HL-60 (cell line): Measurements from ENCODE around the gene MBNL1.

Experiments
- GABPA ChIP-seq: IDR thresholded peaks from 2 replicates; pipeline ENCODE4 v1.6.1; 2012; ENCODE audit warnings: low read depth
- POLR2AphosphoS5 ChIP-seq: IDR thresholded peaks from 2 replicates; pipeline ENCODE4 v1.6.1; 2012; ENCODE audit warnings: low read depth
- REST ChIP-seq: IDR thresholded peaks from 2 replicates; pipeline ENCODE4 v1.6.1; 2012; ENCODE audit warnings: low read depth; ENCODE audit not compliant: insufficient replicate concordance
- SPI1 ChIP-seq: IDR thresholded peaks from 2 replicates; pipeline ENCODE4 v1.6.1; 2012; ENCODE audit warnings: low read depth, mild to moderate bottlenecking, borderline replicate concordance
- TF ChIP-seq, protein P1 (sequence below): IDR thresholded peaks from one replicate; pipeline ENCODE4 v1.5.1; 2011; ENCODE audit warnings: low read length, control low read depth, inconsistent platforms; ENCODE audit not compliant: insufficient read depth

- TF ChIP-seq, protein P1, sequence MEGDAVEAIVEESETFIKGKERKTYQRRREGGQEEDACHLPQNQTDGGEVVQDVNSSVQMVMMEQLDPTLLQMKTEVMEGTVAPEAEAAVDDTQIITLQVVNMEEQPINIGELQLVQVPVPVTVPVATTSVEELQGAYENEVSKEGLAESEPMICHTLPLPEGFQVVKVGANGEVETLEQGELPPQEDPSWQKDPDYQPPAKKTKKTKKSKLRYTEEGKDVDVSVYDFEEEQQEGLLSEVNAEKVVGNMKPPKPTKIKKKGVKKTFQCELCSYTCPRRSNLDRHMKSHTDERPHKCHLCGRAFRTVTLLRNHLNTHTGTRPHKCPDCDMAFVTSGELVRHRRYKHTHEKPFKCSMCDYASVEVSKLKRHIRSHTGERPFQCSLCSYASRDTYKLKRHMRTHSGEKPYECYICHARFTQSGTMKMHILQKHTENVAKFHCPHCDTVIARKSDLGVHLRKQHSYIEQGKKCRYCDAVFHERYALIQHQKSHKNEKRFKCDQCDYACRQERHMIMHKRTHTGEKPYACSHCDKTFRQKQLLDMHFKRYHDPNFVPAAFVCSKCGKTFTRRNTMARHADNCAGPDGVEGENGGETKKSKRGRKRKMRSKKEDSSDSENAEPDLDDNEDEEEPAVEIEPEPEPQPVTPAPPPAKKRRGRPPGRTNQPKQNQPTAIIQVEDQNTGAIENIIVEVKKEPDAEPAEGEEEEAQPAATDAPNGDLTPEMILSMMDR = no peak
- TF ChIP-seq GABPA (no peak), REST (no peak), POLR2AphosphoS5 (no peak), SPI1 (no peak)
Observed at GRCh38 chr3:152318512-152318911, 49.8 kb downstream of the MBNL1 start.
